Stimulated activated naive CD8-positive, alpha-beta T cell treated with anti-CD3 and anti-CD28 coated beads, Interleukin-15, Interleukin-2, amounts not matched to agents 100 U/mL and 50 U/mL, for 24 hours (primary cell): ENCODE results near the gene CXCL8.

Source experiments
- ATAC-seq: fragments of 150-1000 bp; cut with Tn5 transposase; one replicate; pipeline ENCODE4 v1.10.0; 2021
- DNase-seq: peaks from one replicate; pipeline ENCODE4 v3.0.0; 2021

CXCL8 gene

GRCh38 chr4:73718375-73719373, 21.7 kb upstream of the CXCL8 start:
- DNase-seq (no peak), ATAC-seq (no peak)

GRCh38 chr4:73721435-73721834, 18.9 kb upstream of the CXCL8 start:
- DNase-seq (no peak), ATAC-seq (no peak)

DNA sequence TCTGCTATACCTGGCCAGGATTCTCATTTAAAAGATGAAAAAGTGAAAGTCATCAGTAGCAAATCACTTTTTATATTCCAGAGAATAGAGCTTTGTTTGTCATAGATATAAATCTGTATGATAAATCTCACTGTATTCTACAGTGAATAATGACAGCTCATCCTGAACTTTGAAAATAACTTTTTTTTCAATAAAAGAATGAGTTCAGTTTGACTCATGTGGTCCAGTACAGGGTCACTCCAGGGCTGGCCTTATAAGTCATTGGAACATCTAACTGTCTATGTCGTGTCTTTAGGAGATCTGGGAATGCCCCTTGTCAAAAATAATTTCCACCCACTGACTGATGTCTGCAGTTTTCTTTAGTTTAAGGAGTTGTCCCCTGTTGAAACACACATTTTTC, 18.5 kb upstream of the CXCL8 start:
- no peak for DNase-seq
- ATAC-seq: no peak

- ATAC-seq (no peak), DNase-seq (no peak)
Observed at GRCh38 chr4:73723023-73723422, 17.3 kb upstream of the CXCL8 start.

DNA sequence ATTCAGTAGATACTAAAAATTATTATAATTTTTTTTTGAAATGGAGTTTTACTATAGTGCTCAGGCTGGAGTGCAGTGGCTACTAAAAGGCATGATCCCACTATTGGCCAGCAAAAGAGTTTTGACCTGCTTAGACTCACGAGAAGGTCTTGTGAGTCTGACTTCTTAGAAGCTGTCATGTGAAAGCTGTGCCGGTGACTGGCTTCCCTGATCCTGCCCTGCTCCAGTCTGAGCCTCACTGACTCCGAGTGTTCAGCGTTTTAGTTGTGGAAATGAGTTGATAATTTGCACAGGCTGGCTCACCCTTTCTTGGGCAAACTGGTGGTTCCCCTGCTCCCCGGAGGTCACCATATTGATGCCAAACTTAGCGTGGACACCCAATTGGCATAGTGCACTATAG, 16.4 kb upstream of the CXCL8 start:
- no peak for ATAC-seq
- no peak for DNase-seq

GRCh38 chr4:73725510-73725909, 14.9 kb upstream of the CXCL8 start:
- no peak for DNase-seq
- no peak for ATAC-seq

GRCh38 chr4:73725985-73726384, 14.4 kb upstream of the CXCL8 start:
- no peak for ATAC-seq
- no peak for DNase-seq

GRCh38 chr4:73727685-73728084, 12.7 kb upstream of the CXCL8 start:
- no peak for ATAC-seq
- no peak for DNase-seq

DNA sequence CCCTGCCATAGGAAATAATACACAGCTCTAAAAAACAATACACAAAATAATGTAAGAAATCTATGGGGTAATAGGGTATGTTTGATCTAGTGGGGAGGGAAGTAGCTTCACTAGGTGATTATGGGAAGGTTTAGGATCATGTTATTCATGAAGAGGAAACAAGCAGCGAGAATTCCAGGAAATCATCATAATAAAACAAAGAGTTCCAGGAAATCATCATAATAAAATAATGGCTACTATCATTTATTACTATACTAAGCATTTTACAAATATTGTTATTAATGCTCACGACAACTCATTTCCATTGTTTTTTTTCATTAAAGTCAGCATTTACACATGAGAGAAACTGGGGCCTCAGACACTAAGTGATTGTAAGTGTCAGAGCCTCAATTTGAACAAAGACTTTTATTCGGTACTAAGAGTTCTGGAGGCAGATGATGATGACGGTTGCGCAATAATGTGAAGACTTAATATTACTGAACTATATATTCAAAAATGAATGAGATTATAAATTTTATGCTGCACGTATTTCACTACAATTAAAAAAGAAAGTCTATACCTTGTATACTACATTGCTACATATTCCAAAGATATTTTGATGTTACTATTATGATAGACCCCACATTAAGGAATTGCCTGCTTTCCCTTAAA, 12.2 kb upstream of the CXCL8 start:
- DNase-seq (no peak), ATAC-seq (no peak)

- no peak for ATAC-seq
- no peak for DNase-seq
Observed at GRCh38 chr4:73729534-73730165, 10.7 kb upstream of the CXCL8 start.

- DNase-seq (no peak), ATAC-seq (no peak)
Observed at GRCh38 chr4:73730292-73730691, 10.1 kb upstream of the CXCL8 start.

- ATAC-seq (no peak), DNase-seq (no peak)
Observed at GRCh38 chr4:73730867-73731266, 9.5 kb upstream of the CXCL8 start.

DNA sequence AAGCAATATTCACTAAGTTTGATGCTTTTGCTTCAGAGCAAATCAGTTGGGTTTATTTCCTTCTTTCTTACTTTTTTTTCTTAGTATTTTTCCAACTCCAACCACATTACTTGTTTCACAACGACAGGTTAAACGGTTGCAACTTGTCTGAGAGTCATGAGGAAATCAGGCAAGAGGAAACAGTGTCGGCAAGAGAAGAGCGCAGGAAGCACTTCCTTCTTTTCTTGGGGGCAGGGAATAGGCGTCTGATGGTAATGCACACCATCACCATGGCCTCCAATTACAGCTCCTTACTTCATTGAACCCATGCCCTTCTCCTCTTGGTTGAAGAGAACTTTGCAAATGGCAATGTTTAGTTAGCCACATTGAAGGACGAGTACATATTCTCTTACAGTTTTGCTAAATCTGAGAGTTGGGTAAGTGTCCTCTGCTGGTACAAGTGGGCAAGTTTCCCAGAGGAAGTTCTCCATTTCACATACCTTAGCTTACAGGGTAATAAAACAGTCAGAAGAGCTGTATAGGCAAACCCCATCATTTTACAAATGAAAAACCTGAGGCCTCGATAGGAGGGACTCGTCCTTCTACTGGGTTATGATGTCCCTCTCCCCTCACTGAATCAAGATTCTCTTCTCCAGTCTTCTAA, 8.3 kb upstream of the CXCL8 start:
- DNase-seq (no peak), ATAC-seq (no peak)

DNA sequence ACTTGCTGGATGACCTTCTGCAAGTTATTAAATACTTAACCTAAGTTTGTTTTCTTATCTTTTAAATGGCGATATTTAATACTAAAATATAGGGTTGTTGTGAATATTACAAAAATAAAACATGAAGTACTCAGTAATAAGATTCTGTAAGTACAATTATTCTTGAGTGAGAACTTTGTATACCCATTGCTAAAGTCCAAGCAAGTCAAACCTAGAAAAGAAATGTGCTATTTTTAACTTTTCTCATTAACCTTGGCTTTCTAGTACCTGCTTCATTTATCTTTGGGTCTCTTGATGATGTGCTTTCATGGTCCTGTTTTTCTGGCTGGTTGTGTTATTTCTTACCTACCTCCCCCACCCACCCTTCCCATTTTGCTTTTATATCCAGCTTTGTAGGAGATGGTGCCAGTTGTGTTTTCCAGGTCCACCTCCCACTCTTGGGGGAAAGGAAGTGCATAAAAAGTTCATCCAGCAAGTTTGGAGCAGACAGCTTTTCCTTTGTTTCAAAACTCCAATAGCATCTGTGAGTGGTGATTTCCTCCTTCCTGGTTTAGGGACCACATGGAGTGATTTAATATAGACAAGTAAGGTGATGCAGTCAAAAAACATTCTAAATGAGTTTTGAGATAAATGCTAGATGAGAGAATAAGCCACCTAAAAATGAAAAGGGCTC, 7.5 kb upstream of the CXCL8 start:
- no peak for ATAC-seq

DNA sequence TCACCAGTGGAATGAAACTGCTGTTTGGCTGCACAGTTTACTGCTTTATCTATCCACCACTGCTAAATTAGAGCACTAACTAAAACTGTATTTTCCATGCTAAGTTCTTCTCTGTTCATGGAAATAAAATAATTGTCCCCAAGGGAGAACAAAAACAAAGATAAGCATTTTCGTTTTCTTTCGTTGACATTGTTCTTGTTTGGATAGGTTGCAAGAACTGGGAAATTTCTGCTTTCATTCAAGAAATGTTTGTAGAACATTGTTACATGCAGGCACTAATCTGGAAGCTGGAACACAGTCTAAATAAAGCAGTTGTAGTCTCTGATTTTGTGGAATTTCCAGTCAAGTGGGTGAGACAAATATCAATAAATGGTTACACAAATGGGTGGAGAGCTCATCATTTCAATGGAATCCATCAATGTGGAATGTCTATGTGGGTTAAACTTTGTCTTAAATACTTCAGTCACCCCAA, 5.8 kb upstream of the CXCL8 start:
- no peak for ATAC-seq
- DNase-seq: no peak

More for the DNA sequence above, 7.5 kb upstream of the CXCL8 start:
- no peak for DNase-seq

GRCh38 chr4:73735231-73735630, 5.1 kb upstream of the CXCL8 start:
- no peak for DNase-seq
- no peak for ATAC-seq

DNA sequence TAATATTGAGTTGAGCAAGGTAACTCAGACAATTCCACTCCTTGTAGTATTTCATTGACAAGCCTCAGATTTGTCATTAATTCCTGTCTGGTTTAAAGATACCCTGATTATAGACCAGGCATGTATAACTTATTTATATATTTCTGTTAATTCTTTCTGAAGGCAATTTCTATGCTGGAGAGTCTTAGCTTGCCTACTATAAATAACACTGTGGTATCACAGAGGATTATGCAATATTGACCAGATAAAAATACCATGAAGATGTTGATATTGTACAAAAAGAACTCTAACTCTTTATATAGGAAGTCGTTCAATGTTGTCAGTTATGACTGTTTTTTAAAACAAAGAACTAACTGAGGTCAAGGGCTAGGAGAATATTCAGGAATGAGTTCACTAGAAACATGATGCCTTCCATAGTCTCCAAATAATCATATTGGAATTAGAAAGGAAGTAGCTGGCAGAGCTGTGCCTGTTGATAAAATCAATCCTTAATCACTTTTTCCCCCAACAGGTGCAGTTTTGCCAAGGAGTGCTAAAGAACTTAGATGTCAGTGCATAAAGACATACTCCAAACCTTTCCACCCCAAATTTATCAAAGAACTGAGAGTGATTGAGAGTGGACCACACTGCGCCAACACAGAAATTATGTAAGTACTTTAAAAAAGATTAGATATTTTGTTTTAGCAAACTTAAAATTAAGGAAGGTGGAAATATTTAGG, 821 bp downstream of the CXCL8 start:
- DNase-seq (no peak), ATAC-seq (no peak)

GRCh38 chr4:73741750-73742489, 1.6 kb downstream of the CXCL8 start:
- DNase-seq (no peak), ATAC-seq (no peak)

DNA sequence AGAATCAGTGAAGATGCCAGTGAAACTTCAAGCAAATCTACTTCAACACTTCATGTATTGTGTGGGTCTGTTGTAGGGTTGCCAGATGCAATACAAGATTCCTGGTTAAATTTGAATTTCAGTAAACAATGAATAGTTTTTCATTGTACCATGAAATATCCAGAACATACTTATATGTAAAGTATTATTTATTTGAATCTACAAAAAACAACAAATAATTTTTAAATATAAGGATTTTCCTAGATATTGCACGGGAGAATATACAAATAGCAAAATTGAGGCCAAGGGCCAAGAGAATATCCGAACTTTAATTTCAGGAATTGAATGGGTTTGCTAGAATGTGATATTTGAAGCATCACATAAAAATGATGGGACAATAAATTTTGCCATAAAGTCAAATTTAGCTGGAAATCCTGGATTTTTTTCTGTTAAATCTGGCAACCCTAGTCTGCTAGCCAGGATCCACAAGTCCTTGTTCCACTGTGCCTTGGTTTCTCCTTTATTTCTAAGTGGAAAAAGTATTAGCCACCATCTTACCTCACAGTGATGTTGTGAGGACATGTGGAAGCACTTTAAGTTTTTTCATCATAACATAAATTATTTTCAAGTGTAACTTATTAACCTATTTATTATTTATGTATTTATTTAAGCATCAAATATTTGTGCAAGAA, 2.3 kb downstream of the CXCL8 start:
- DNase-seq (no peak), ATAC-seq (no peak)

DNA sequence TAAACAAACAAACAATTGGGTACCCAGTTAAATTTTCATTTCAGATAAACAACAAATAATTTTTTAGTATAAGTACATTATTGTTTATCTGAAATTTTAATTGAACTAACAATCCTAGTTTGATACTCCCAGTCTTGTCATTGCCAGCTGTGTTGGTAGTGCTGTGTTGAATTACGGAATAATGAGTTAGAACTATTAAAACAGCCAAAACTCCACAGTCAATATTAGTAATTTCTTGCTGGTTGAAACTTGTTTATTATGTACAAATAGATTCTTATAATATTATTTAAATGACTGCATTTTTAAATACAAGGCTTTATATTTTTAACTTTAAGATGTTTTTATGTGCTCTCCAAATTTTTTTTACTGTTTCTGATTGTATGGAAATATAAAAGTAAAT, 2.9 kb downstream of the CXCL8 start:
- no peak for ATAC-seq
- no peak for DNase-seq
